Smooth muscle cell of the pulmonary artery (primary cell): Measurements from ENCODE around the gene IRF8. TPM values are rescaled to one million over a fixed set of nuclear protein-coding genes. Genes with fewer than 3 reads are reported as not detected.

Experiments used
- total RNA-seq: library from RNA; depleted of rRNA; stranded (reverse); fragments of >200 nt; gene quantifications from 2 replicates; pipeline ENCODE4 v1.2.3, GENCODE V29; 2014

Gene IRF8
- not detected in 2 replicates for total RNA-seq

GRCh38 chr16:85898521-85899442 is at the start of gene IRF8:
TSS of gene IRF8 (plus strand) at chr16:85899162. CDS start at chr16:85903016, 3,854 bp downstream.

Other genes starting within 250 kb of the IRF8 start
- gene GINS2, start 210.2 kb upstream of the IRF8 start, total RNA-seq: 1.2 and 2.8 TPM in 2 replicates
- gene C16orf74, start 148.1 kb upstream of the IRF8 start, total RNA-seq: 1.7 and 2.9 TPM in 2 replicates
- 20.1 and 21.4 TPM in 2 replicates for gene EMC8, start 99.6 kb upstream of the IRF8 start, total RNA-seq
- gene COX4I1, start 99.5 kb upstream of the IRF8 start, total RNA-seq: 298 and 306 TPM in 2 replicates